ENCODE results near the gene ACBD5.

DNA sequence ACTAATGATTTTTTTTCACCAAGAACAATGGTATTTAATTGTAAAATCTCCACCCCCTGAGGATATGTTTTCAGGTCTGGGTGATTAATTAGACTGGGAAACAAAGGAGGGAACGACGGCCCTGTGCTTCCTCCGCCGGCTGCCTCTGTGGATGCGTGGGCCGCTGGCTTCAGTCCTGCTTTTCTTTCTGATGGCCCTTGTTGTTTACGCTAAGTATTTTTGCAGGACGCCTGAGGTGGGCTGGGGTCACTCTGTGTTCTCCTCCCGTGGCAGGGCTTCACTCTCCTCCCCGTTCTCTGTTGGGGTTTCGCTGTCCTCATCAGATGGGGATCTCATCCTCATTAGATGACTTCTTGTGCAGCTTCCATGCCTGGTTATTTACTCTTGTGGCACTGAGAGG is 5.2 kb upstream of the ACBD5 start:
- TF ChIP-seq, protein P1, sequence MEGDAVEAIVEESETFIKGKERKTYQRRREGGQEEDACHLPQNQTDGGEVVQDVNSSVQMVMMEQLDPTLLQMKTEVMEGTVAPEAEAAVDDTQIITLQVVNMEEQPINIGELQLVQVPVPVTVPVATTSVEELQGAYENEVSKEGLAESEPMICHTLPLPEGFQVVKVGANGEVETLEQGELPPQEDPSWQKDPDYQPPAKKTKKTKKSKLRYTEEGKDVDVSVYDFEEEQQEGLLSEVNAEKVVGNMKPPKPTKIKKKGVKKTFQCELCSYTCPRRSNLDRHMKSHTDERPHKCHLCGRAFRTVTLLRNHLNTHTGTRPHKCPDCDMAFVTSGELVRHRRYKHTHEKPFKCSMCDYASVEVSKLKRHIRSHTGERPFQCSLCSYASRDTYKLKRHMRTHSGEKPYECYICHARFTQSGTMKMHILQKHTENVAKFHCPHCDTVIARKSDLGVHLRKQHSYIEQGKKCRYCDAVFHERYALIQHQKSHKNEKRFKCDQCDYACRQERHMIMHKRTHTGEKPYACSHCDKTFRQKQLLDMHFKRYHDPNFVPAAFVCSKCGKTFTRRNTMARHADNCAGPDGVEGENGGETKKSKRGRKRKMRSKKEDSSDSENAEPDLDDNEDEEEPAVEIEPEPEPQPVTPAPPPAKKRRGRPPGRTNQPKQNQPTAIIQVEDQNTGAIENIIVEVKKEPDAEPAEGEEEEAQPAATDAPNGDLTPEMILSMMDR (IDR thresholded peaks at IDR 0.05; ENCODE audit: low read depth, low read length, missing input control), result no peak
- TF ChIP-seq, protein P2, sequence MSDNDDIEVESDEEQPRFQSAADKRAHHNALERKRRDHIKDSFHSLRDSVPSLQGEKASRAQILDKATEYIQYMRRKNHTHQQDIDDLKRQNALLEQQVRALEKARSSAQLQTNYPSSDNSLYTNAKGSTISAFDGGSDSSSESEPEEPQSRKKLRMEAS (IDR thresholded peaks at IDR 0.05), result no peak
- no peak for TF ChIP-seq FOXA1 (IDR thresholded peaks at IDR 0.05)
- no peak for TF ChIP-seq ZBTB33 (IDR thresholded peaks at IDR 0.05)
- TF ChIP-seq, protein P3, sequence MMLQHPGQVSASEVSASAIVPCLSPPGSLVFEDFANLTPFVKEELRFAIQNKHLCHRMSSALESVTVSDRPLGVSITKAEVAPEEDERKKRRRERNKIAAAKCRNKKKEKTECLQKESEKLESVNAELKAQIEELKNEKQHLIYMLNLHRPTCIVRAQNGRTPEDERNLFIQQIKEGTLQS (IDR thresholded peaks at IDR 0.05), result no peak
- no peak for TF ChIP-seq HNF4G (IDR thresholded peaks at IDR 0.05)
- TF ChIP-seq RAD21 (IDR thresholded peaks at IDR 0.05), result no peak
- TF ChIP-seq RXRA (IDR thresholded peaks at IDR 0.05), result no peak
- TF ChIP-seq YY1 (IDR thresholded peaks at IDR 0.05), result no peak
- TF ChIP-seq, protein P4, sequence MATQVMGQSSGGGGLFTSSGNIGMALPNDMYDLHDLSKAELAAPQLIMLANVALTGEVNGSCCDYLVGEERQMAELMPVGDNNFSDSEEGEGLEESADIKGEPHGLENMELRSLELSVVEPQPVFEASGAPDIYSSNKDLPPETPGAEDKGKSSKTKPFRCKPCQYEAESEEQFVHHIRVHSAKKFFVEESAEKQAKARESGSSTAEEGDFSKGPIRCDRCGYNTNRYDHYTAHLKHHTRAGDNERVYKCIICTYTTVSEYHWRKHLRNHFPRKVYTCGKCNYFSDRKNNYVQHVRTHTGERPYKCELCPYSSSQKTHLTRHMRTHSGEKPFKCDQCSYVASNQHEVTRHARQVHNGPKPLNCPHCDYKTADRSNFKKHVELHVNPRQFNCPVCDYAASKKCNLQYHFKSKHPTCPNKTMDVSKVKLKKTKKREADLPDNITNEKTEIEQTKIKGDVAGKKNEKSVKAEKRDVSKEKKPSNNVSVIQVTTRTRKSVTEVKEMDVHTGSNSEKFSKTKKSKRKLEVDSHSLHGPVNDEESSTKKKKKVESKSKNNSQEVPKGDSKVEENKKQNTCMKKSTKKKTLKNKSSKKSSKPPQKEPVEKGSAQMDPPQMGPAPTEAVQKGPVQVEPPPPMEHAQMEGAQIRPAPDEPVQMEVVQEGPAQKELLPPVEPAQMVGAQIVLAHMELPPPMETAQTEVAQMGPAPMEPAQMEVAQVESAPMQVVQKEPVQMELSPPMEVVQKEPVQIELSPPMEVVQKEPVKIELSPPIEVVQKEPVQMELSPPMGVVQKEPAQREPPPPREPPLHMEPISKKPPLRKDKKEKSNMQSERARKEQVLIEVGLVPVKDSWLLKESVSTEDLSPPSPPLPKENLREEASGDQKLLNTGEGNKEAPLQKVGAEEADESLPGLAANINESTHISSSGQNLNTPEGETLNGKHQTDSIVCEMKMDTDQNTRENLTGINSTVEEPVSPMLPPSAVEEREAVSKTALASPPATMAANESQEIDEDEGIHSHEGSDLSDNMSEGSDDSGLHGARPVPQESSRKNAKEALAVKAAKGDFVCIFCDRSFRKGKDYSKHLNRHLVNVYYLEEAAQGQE (IDR thresholded peaks at IDR 0.05), result no peak
- TF ChIP-seq NR2F2 (IDR thresholded peaks at IDR 0.05), result no peak
- no peak for TF ChIP-seq JUND (IDR thresholded peaks at IDR 0.05)

All from liver (tissue), 3 donors.